ENCODE data around the gene TNFAIP8. TPM values are rescaled to one million over a fixed set of nuclear protein-coding genes. Genes with fewer than 3 reads are reported as not detected.

The TNFAIP8 gene
- polyA plus RNA-seq, 1 experiment, result 11.3 TPM

DNA sequence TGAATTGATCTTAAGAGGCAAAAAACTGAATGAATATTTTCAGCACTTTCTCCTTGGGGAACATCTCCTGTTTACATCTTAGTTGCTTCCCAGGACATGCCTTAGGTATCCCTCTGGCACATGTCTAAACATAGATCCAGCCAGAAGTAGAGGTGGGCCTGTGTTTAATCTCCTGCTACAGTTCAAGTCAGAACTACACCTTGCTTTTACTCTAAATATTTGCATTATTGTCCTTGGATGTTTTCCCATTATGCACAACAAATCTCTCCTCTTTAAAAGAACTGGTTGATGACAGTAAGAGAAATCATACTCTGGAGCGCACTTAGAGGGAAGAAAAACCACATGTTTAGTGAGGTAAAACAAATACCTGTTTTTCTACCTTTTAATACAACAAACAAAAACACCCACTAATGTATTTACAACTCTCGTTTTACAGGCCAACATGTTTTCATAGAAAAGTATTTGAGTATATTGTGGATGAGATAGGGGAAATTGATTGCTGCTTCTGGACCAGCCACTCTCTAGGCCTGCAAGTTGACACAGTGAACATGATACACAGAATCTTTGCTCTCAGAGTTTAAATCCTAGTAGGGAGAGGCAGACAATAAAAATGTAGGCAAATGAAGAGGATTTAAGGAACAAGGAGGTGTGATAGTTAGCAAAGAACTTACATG is 32.3 kb downstream of the TNFAIP8 start:
- Histone ChIP-seq H3K27me3 (ENCODE audit: control insufficient read depth, insufficient read depth, low read length) (no peaks in the 10 kb centered on the region), H3K36me3 (ENCODE audit: control insufficient read depth, insufficient read depth, low read length) (no peaks in the 10 kb centered on the region), H3K4me3 (ENCODE audit: low read depth, low read length) (no peak overlapping the region)
- no peak for DNase-seq (ENCODE audit: low read depth)
- ChIA-PET CTCF (no interaction called here), POLR2A (no interaction called here)
- TF ChIP-seq, protein P1, sequence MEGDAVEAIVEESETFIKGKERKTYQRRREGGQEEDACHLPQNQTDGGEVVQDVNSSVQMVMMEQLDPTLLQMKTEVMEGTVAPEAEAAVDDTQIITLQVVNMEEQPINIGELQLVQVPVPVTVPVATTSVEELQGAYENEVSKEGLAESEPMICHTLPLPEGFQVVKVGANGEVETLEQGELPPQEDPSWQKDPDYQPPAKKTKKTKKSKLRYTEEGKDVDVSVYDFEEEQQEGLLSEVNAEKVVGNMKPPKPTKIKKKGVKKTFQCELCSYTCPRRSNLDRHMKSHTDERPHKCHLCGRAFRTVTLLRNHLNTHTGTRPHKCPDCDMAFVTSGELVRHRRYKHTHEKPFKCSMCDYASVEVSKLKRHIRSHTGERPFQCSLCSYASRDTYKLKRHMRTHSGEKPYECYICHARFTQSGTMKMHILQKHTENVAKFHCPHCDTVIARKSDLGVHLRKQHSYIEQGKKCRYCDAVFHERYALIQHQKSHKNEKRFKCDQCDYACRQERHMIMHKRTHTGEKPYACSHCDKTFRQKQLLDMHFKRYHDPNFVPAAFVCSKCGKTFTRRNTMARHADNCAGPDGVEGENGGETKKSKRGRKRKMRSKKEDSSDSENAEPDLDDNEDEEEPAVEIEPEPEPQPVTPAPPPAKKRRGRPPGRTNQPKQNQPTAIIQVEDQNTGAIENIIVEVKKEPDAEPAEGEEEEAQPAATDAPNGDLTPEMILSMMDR (IDR thresholded peaks at IDR 0.05; ENCODE audit: insufficient read depth, low read depth, low read length), result no peak

DNA sequence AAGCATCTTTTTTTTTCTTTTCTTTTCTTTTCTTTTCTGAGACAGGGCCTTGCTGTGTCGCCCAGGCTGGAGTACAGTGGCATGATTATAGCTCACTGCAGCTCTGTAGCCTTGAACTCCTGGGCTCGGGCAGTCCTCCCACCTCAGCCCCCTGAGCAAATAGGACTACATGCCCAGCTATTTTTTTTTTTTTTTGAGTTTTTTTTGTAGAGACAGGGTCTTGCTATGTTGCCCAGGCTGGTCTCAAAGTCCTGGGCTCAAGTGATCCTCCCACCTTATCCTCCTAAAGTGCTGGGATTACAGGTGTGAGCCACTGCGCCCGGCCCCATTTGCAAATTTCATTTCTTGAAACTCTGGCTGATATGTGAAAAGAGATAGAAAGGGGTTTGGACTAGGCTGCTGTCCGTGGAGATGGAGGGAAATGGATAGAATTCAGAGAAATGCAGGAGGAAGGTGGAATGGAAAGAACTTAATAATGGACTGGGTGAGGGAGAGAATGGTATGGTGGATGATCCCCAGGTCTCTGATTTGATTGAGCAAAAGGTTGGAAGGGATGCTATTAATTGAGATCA is 32.9 kb downstream of the TNFAIP8 start:
- Histone ChIP-seq H3K36me3 (ENCODE audit: control insufficient read depth, insufficient read depth, low read length) (no peaks in the 10 kb centered on the region), H3K4me3 (ENCODE audit: low read depth, low read length) (no peak overlapping the region), H3K27me3 (ENCODE audit: control insufficient read depth, insufficient read depth, low read length) (no peaks in the 10 kb centered on the region)
- no peak for DNase-seq (ENCODE audit: low read depth)
- ChIA-PET CTCF (no interaction called here), POLR2A (no interaction called here)
- TF ChIP-seq, protein P1 (IDR thresholded peaks at IDR 0.05; ENCODE audit: insufficient read depth, low read depth, low read length), result no peak

DNA sequence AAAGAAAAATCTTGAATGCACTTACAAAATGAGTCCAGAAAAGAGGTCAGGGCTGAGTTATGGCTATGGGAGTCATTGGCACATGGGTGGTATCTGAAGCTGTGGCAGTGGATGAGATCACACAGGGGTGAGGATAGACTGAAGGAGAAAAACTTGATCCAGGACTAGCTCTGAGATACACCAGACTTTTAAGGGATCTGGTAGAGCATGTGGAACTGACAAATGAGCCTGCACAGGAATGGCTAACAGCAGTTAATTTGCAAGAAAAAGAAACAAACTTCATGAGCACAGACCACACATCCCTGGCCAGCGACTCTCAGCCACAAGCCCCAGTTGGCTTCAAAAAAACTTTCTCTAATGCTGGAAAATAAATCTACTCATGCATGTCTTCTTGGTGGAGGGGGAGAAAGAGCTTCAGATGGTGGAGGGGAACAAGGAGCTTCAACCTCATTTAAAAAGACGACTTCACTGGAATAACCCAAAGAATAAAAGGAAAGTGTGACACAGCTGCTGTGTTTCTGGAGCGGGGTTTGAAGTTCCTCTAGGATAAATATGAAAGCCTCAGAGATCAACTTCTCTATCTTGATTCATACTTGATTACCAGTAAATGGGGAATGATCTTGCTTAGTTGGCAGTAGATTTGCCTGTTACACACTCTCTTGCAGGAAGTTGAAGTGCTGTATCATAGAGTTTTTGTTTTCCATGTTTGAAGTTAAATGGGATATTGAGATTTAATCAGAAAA is 33.6 kb downstream of the TNFAIP8 start:
- DNase-seq (ENCODE audit: low read depth), result no peak
- H3K27me3 ChIP-seq (ENCODE audit: control insufficient read depth, insufficient read depth, low read length), result no peaks in the 10 kb centered on the region
- ChIA-PET POLR2A (interaction anchor here (0.6 kb wide), 1 partner anchor 66 kb away, joined by 3 read pairs; no protein-coding TSS in a partner anchor), CTCF (interaction anchor here (0.6 to 1.3 kb wide), 3 partner anchors 11 to 401 kb away, joined by 3 to 6 read pairs (median 4); partner anchors contain the start of gene DTWD2)
- no peak overlapping the region for H3K4me3 ChIP-seq (ENCODE audit: low read depth, low read length)
- TF ChIP-seq, protein P1 (IDR thresholded peaks at IDR 0.05; ENCODE audit: insufficient read depth, low read depth, low read length), result no peak
- no peaks in the 10 kb centered on the region for H3K36me3 ChIP-seq (ENCODE audit: control insufficient read depth, insufficient read depth, low read length)

DNA sequence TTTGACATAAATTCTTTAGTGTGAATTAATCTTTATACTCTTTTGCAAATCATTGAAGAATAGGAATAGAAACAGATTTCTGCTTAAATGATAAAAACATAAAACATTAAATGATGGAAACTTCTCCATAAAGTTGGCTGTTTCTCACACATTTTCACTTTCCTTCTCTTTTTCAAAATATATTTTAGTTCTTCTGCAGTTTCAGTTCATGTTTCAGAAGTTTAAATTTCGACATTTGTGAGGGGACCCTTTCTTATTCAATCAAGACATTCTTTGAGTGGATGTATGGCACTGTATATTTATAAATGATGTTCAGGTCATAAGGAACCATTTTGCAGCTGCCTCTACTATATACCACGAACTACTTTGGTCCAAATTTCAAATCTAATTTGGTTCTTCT is 34.6 kb downstream of the TNFAIP8 start:
- no peak overlapping the region for H3K4me3 ChIP-seq (ENCODE audit: low read depth, low read length)
- DNase-seq (ENCODE audit: low read depth), result no peak
- TF ChIP-seq, protein P1 (IDR thresholded peaks at IDR 0.05; ENCODE audit: insufficient read depth, low read depth, low read length), result no peak
- H3K36me3 ChIP-seq (ENCODE audit: control insufficient read depth, insufficient read depth, low read length), result no peaks in the 10 kb centered on the region
- POLR2A ChIA-PET, result interaction anchor here (0.7 kb wide), 1 partner anchor 11 kb away, joined by 4 read pairs; no protein-coding TSS in a partner anchor
- no peaks in the 10 kb centered on the region for H3K27me3 ChIP-seq (ENCODE audit: control insufficient read depth, insufficient read depth, low read length)
- CTCF ChIA-PET, result interaction anchor here (0.6 to 1.3 kb wide), 3 partner anchors 12 to 402 kb away, joined by 3 to 6 read pairs (median 4); partner anchors contain the start of gene DTWD2

DNA sequence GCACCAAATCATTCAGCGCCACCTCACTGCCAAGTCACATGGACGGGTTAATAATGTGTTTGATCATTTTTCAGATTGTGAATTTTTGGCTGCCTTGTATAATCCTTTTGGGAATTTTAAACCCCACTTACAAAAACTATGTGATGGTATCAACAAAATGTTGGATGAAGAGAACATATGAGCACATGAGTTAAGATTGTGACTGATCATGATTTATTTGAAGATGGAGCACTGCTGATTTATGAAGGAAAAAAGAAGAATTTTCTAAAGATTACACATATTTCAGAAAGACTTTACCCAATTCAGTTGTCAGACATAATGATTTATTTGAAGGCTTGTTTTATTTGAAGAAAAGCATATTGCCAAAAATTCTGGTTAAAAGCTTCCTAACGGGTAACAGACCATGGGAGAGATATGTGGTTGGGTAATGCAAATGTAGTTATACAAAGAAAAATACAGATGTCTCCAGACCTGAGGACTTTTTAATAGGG is 37.4 kb downstream of the TNFAIP8 start:
- no peak for DNase-seq (ENCODE audit: low read depth)

More for the DNA sequence above, 37.4 kb downstream of the TNFAIP8 start:
- H3K36me3 ChIP-seq (ENCODE audit: control insufficient read depth, insufficient read depth, low read length), result no peaks in the 10 kb centered on the region
- ChIA-PET CTCF (interaction anchor here (0.9 to 3.3 kb wide), 2 partner anchors 14 to 18 kb away, joined by 4 to 12 read pairs; no protein-coding TSS in a partner anchor), POLR2A (interaction anchor here (0.6 kb wide), 1 partner anchor 91 kb away, joined by 3 read pairs; no protein-coding TSS in a partner anchor)
- H3K27me3 ChIP-seq (ENCODE audit: control insufficient read depth, insufficient read depth, low read length), result no peaks in the 10 kb centered on the region
- TF ChIP-seq, protein P1 (IDR thresholded peaks at IDR 0.05; ENCODE audit: insufficient read depth, low read depth, low read length), result no peak
- no peak overlapping the region for H3K4me3 ChIP-seq (ENCODE audit: low read depth, low read length)
